Spinal cord (tissue), 10 donors: Measurements from ENCODE around the gene ALOX15B. TPM values are rescaled to one million over a fixed set of nuclear protein-coding genes. Genes with fewer than 3 reads are reported as not detected.

Experiments used
- DNase-seq, 6 donors: peaks; one replicate each; pipeline versions ENCODE4 v3.0.0 to v3.0.0-alpha.2; 2013 to 2015; ENCODE audit warnings: low spot score in 6 of 6, low read depth in 4 of 6
- H3K27ac ChIP-seq: one replicate; pipeline ENCODE4 v1.5.1; 2013; ENCODE audit warnings: low read depth, low read length, control low read depth
- H3K27me3 ChIP-seq: one replicate; pipeline ENCODE4 v1.6.1; 2013; ENCODE audit warnings: low read length; ENCODE audit not compliant: control insufficient read depth, insufficient read depth
- H3K36me3 ChIP-seq: one replicate; pipeline ENCODE4 v1.6.1; 2013; ENCODE audit warnings: low read length; ENCODE audit not compliant: control insufficient read depth, insufficient read depth
- H3K4me1 ChIP-seq: one replicate; pipeline ENCODE4 v1.6.1; 2013; ENCODE audit warnings: low read length; ENCODE audit not compliant: control insufficient read depth, insufficient read depth
- H3K4me3 ChIP-seq: one replicate; pipeline ENCODE4 v1.5.1; 2013; ENCODE audit warnings: low read depth, low read length, control low read depth
- H3K9me3 ChIP-seq: one replicate; pipeline ENCODE4 v1.6.1; 2013; ENCODE audit warnings: low read length; ENCODE audit not compliant: control insufficient read depth, insufficient read depth
- WGBS: methylation state at CpG from one replicate; pipeline ENCODE4 v1.1.5; 2013; ENCODE audit warnings: missing lambda C conversion rate; ENCODE audit not compliant: insufficient coverage; 5-methylcytosine and 5-hydroxymethylcytosine counted together
- polyA plus RNA-seq, 2 donors: library from polyadenylated mRNA; unstranded; fragments of 120-200 nt; gene quantifications; one replicate each; pipeline ENCODE4 v1.2.1, GENCODE V29; 2013; ENCODE audit not compliant: insufficient read length in 2 of 2
- total RNA-seq, 2 donors: library from RNA; depleted of rRNA in 1 of 2; stranded (reverse); fragments of 120-200 nt in 1 of 2; fragments of >200 nt in 1 of 2; gene quantifications; one replicate each; pipeline versions ENCODE4 v1.2.3 to v1.2.4, GENCODE V29; 2013 to 2014
- donor health status: healthy.

Gene ALOX15B
- total and polyA plus RNA-seq, 4 donors = 0.06 to 0.26 (median 0.11) TPM

DNA sequence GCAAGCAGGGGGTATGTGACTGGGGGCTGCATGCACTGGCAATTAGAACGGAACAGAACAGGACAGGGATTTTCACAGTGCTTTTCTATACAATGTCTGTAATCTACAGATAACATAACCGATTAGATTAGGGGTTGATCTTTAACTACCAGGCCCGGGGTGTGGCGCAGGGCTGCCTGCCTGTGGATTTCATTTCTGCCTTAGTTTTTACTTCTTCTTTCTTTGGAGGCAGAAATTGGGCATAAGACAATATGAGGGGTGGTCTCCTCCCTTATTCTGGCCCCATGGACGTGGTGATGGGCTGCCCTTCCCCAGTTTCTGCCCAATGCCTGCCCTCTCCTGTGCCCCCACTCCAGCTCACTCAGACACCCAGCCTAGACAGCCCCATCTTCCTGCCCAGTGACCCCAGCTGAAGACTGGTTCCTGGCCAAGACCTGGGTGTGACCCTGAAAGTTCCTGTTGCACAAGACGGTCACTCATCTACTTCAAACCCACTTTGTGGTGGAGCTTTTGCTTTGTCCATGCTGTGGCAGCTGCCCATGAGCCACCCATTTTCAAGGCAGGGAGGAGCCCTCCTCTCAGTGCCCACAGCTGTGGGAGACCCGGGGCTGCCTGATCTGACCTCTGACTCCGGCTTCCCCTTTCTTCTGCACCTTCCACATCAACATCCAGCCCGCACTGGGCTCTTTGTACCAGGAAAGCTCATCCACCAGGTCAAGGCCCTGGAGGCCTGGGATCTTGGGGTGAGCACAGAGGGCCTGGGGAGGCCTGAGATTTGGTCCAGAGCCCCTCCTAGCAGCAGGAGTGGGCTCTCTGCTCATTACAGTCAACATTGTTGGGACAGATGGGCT lies 30.1 kb downstream of the ALOX15B start:
- Histone ChIP-seq H3K4me1 (peaks cover 19% of the 10 kb centered on the region), H3K27ac (no peak overlapping the region), H3K27me3 (peaks cover 72% of the 10 kb centered on the region), H3K36me3 (no peaks in the 10 kb centered on the region), H3K4me3 (no peak overlapping the region), H3K9me3 (no peaks in the 10 kb centered on the region)
- no peak for DNase-seq
- WGBS = 76% methylated on average over 3 of the region's 9 CpGs

DNA sequence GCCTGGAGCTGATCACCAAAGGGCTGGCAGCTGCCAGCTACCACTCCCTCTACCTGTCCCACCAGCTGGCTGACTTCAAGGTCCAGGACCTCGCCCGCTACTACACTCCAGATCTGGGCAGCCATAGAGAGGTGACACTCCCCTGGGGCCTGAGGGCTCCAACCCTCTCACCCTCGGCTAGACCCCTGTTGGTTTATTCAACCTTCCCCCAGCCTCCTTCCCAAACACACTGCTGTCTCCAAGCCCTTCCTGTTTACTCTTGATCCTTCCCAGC lies 30.7 kb downstream of the ALOX15B start:
- 78% methylated on average over 2 of the region's 3 CpGs for WGBS
- DNase-seq = no peak
- H3K27me3 ChIP-seq = peaks cover 72% of the 10 kb centered on the region

GRCh38 chr17:8071496-8071895 lies 32.6 kb downstream of the ALOX15B start:
- Histone ChIP-seq H3K36me3 (no peaks in the 10 kb centered on the region), H3K4me3 (no peak overlapping the region), H3K27ac (no peak overlapping the region), H3K27me3 (peaks cover 81% of the 10 kb centered on the region), H3K4me1 (peaks cover 21% of the 10 kb centered on the region), H3K9me3 (no peaks in the 10 kb centered on the region)
- no peak for DNase-seq
- WGBS = 83% methylated on average over 11 of the region's 12 CpGs

More for the DNA sequence above, 30.7 kb downstream of the ALOX15B start:
- Histone ChIP-seq H3K4me3 (no peak overlapping the region), H3K27ac (no peak overlapping the region), H3K9me3 (no peaks in the 10 kb centered on the region), H3K4me1 (peaks cover 21% of the 10 kb centered on the region), H3K36me3 (no peaks in the 10 kb centered on the region)

- Histone ChIP-seq H3K4me3 (no peak overlapping the region), H3K36me3 (no peaks in the 10 kb centered on the region), H3K27me3 (peaks cover 76% of the 10 kb centered on the region), H3K4me1 (peaks cover 21% of the 10 kb centered on the region), H3K9me3 (no peaks in the 10 kb centered on the region), H3K27ac (no peak overlapping the region)
- 5% methylated on average over 28 of the region's 28 CpGs for WGBS
- no peak for DNase-seq
Measured at GRCh38 chr17:8072341-8072728, 33.5 kb downstream of the ALOX15B start.

DNA sequence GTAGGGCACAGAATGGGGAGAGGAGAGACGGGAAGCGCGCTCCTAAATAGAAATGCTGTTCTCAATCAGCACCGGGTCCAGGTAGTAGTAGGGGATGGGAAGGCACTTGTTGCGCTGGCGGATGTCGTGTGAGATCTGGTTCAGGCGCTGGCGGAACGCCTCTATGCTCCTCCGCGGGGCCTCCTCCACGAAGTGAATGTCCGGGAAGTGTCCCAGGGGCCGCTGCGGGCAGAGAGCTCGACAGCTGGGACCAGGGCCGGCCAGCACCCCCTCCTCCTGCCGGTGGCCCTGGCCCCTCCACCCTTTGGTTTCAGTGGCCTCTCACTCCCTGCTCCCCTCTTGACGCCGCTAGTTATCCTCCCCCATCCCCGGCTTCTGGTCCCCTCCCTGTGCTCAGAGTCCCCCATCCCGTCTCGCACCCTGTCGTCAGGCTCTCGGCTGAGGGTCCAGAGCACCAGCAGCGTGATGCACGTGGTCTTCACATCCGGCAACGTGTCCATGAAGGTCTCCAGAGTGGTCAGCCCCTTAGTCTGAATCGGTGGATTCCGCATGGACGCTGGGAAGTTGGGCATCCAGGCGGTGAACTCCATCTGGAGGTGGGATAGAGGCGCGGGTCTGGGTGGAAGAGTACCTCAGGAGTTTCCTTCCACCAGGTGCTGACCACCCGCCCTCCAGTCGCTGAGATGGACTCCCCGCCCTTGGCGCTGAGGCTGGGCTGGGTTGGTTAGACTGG lies 34.0 kb downstream of the ALOX15B start:
- 2% methylated on average over 37 of the region's 40 CpGs for WGBS
- Histone ChIP-seq H3K9me3 (no peaks in the 10 kb centered on the region), H3K27ac (no peak overlapping the region), H3K4me3 (no peak overlapping the region), H3K36me3 (no peaks in the 10 kb centered on the region), H3K4me1 (peaks cover 21% of the 10 kb centered on the region), H3K27me3 (peaks cover 71% of the 10 kb centered on the region)
- DNase-seq = no peak

DNA sequence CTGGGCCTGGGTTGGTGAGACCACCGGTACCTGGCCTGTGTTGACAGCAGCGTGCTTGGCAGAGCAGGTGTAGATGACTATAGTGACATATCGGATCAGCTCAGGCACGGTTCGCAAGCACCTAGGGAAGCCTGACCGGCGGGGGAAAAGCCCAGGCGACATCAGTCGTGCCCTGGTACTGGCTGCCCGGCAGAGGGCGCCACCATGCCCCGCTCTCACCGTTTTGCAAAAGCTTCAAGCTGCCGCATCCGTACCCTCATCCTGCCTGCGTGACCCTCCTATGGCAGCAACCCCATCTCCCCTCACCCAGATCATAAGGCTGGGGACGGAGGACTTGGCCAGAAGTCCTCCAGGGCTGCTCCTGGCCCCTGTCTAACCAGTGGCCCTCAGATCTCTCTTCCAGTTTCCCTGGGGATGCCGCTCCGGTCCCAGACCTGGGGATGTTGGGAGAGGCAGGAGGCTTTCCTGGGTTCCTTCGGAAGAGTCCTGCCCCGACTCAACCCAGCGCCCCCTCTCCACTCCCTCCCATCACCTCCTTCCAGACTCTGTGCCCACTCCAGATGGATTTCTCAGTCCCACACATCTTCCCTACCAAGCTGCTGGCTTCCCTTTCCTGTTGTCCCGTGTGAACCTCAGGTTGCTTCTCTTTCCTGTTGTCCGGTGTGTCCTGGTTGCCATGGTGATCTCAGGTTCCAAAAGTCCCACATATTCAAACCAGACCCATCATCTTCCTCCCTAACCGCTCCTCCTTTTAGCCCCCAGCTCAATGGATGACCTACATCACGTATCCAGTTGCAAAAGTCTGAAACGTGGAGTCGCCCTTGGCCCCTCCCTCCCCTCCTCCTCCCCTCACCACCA lies 35.0 kb downstream of the ALOX15B start:
- DNase-seq = peak in 2 of 6 donors; percentile 54 to 59
- Histone ChIP-seq H3K36me3 (no peaks in the 10 kb centered on the region), H3K4me3 (no peak overlapping the region), H3K4me1 (peaks cover 21% of the 10 kb centered on the region), H3K27me3 (peaks cover 72% of the 10 kb centered on the region), H3K9me3 (no peaks in the 10 kb centered on the region), H3K27ac (no peak overlapping the region)
- WGBS = 4% methylated on average over 28 of the region's 28 CpGs

GRCh38 chr17:8074554-8074953 lies 35.7 kb downstream of the ALOX15B start:
- H3K9me3 ChIP-seq = no peaks in the 10 kb centered on the region
- H3K27me3 ChIP-seq = peaks cover 71% of the 10 kb centered on the region
- H3K4me1 ChIP-seq = peaks cover 27% of the 10 kb centered on the region
- no peak for DNase-seq
- H3K27ac ChIP-seq = no peak overlapping the region
- no peak overlapping the region for H3K4me3 ChIP-seq
- H3K36me3 ChIP-seq = no peaks in the 10 kb centered on the region
- WGBS = 52% methylated on average over 6 of the region's 7 CpGs

- Histone ChIP-seq H3K36me3 (no peaks in the 10 kb centered on the region), H3K4me1 (peaks cover 32% of the 10 kb centered on the region), H3K27ac (no peak overlapping the region), H3K4me3 (no peak overlapping the region), H3K9me3 (no peaks in the 10 kb centered on the region), H3K27me3 (peaks cover 74% of the 10 kb centered on the region)
- 81% methylated on average over 3 of the region's 3 CpGs for WGBS
- no peak for DNase-seq
Measured at GRCh38 chr17:8075081-8075480, 36.2 kb downstream of the ALOX15B start.

GRCh38 chr17:8075574-8076342 lies 36.9 kb downstream of the ALOX15B start:
- Histone ChIP-seq H3K27me3 (peaks cover 77% of the 10 kb centered on the region), H3K36me3 (no peaks in the 10 kb centered on the region), H3K9me3 (no peaks in the 10 kb centered on the region), H3K27ac (no peak overlapping the region), H3K4me3 (no peak overlapping the region), H3K4me1 (peaks cover 39% of the 10 kb centered on the region)
- 88% methylated on average over 6 of the region's 14 CpGs for WGBS
- DNase-seq = no peak
